SU-DHL-6 (cell line): Measurements from ENCODE around the gene GAB2.

Source experiments
- EZH2phosphoT487 ChIP-seq: fragments of 200-600 bp; sonication (generic), shearing (Covaris generic); conservative IDR thresholded peaks from 2 replicates; pipeline ENCODE4 v1.6.1; 2018; ENCODE audit warnings: mild to moderate bottlenecking, antibody characterized with exemption, low read length, moderate library complexity, mixed read lengths
- TF ChIP-seq, protein P1 (sequence below): fragments of 200-600 bp; sonication (generic); IDR thresholded peaks from one replicate; pipeline ENCODE4 v1.5.1; 2017; ENCODE audit warnings: antibody characterized with exemption, mild to moderate bottlenecking, low read length, moderate library complexity; ENCODE audit not compliant: insufficient read depth, poor library complexity, severe bottlenecking

DNA sequence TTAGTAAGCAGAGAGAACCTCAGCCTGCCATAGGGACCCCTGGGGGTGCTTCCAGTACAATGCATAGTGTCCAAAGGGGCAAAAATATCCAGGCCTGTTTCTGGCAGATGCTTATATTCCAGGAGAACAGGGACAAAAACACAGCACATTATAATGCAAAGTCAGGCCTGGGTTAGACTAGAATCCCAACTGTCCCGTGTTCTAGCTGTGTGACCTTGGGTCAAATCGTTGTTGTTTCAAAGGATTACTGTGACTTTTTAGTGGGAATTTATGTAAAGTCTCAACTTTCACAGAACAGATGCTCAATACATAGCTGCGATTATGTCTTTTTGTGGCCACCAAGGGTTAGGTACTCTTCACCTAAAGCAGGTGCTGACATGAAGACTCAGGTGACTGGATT is 142.9 kb downstream of the GAB2 start:
- TF ChIP-seq, protein P1, sequence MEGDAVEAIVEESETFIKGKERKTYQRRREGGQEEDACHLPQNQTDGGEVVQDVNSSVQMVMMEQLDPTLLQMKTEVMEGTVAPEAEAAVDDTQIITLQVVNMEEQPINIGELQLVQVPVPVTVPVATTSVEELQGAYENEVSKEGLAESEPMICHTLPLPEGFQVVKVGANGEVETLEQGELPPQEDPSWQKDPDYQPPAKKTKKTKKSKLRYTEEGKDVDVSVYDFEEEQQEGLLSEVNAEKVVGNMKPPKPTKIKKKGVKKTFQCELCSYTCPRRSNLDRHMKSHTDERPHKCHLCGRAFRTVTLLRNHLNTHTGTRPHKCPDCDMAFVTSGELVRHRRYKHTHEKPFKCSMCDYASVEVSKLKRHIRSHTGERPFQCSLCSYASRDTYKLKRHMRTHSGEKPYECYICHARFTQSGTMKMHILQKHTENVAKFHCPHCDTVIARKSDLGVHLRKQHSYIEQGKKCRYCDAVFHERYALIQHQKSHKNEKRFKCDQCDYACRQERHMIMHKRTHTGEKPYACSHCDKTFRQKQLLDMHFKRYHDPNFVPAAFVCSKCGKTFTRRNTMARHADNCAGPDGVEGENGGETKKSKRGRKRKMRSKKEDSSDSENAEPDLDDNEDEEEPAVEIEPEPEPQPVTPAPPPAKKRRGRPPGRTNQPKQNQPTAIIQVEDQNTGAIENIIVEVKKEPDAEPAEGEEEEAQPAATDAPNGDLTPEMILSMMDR: no peak
- no peak for TF ChIP-seq EZH2phosphoT487
